NCI-H2196 (cell line): ENCODE data around the gene ADCY7.

ENCODE experiments used
- DNase-seq: peaks from one replicate; lab custom pipeline; 2025; ENCODE audit not compliant: unreplicated experiment; lab: John Stamatoyannopoulos, UW

ADCY7 gene

GRCh38 chr16:50279504-50279865 is 13.1 kb downstream of the ADCY7 start:
- no peak for DNase-seq

- DNase-seq = no peak
Measured at GRCh38 chr16:50280932-50281331, 14.6 kb downstream of the ADCY7 start.

- DNase-seq = no peak
Measured at GRCh38 chr16:50281391-50282009, 15.1 kb downstream of the ADCY7 start.

GRCh38 chr16:50282010-50282538 is 15.7 kb downstream of the ADCY7 start:
- DNase-seq = no peak

- no peak for DNase-seq
Measured at GRCh38 chr16:50282955-50283631, 16.7 kb downstream of the ADCY7 start.

- DNase-seq = no peak
Measured at GRCh38 chr16:50284131-50284911, 18.0 kb downstream of the ADCY7 start.

- DNase-seq = no peak
Measured at GRCh38 chr16:50285406-50286003, 19.2 kb downstream of the ADCY7 start.

- no peak for DNase-seq
Measured at GRCh38 chr16:50286681-50287080, 20.3 kb downstream of the ADCY7 start.

- DNase-seq = no peak
Measured at GRCh38 chr16:50288026-50288425, 21.7 kb downstream of the ADCY7 start.

- no peak for DNase-seq
Measured at GRCh38 chr16:50288920-50289319, 22.6 kb downstream of the ADCY7 start.

- DNase-seq = no peak
Measured at GRCh38 chr16:50289950-50290764, 23.8 kb downstream of the ADCY7 start.

GRCh38 chr16:50290856-50291255 is 24.5 kb downstream of the ADCY7 start:
- no peak for DNase-seq

GRCh38 chr16:50291719-50292565 is 25.6 kb downstream of the ADCY7 start:
- DNase-seq = no peak

- DNase-seq = no peak
Measured at GRCh38 chr16:50292566-50292948, 26.2 kb downstream of the ADCY7 start.

- no peak for DNase-seq
Measured at GRCh38 chr16:50293041-50293783, 26.9 kb downstream of the ADCY7 start.

- DNase-seq = no peak
Measured at GRCh38 chr16:50293994-50294855, 27.9 kb downstream of the ADCY7 start.

- DNase-seq = no peak
Measured at GRCh38 chr16:50294955-50295354, 28.6 kb downstream of the ADCY7 start.

- no peak for DNase-seq
Measured at GRCh38 chr16:50295541-50296132, 29.3 kb downstream of the ADCY7 start.
